ENCODE results near the gene XPR1. TPM values are rescaled to one million over a fixed set of nuclear protein-coding genes. Genes with fewer than 3 reads are reported as not detected.

XPR1 gene
- total RNA-seq, 4 donors from 2014 or later: 29.4 to 42.2 (median 33.7) TPM

DNA sequence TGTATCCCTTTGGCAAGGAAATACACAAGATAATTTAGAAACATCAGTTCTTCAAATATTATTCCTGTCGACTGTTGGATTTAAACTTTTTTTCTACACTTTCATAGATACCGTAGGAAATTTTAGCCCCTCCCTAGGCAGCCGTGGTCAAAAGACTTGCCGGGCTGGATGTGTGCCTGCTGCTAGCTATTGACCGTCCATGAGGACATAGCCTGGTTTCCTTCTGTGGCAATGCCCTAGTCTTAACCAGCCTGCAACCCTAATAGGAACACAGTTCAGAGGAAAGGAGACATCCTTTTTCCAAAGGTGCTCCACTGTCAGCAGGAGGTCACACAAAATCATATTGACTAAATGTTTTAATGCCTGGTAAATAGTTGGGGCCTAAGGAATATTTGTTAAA lies 260.4 kb downstream of the XPR1 start:
- WGBS, 2 donors: 85 to 94% methylated on average over 5 of the region's 5 CpGs
- H3K4me1 ChIP-seq: no peaks in the 10 kb centered on the region
- no peak for DNase-seq
- no peak overlapping the region for H3K4me3 ChIP-seq (replicated peaks in 1 of 3)
- H3K27me3 ChIP-seq: no peaks in the 10 kb centered on the region
- no peaks in the 10 kb centered on the region for H3K9me3 ChIP-seq
- TF ChIP-seq, protein P1, sequence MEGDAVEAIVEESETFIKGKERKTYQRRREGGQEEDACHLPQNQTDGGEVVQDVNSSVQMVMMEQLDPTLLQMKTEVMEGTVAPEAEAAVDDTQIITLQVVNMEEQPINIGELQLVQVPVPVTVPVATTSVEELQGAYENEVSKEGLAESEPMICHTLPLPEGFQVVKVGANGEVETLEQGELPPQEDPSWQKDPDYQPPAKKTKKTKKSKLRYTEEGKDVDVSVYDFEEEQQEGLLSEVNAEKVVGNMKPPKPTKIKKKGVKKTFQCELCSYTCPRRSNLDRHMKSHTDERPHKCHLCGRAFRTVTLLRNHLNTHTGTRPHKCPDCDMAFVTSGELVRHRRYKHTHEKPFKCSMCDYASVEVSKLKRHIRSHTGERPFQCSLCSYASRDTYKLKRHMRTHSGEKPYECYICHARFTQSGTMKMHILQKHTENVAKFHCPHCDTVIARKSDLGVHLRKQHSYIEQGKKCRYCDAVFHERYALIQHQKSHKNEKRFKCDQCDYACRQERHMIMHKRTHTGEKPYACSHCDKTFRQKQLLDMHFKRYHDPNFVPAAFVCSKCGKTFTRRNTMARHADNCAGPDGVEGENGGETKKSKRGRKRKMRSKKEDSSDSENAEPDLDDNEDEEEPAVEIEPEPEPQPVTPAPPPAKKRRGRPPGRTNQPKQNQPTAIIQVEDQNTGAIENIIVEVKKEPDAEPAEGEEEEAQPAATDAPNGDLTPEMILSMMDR (IDR thresholded peaks at IDR 0.05): no peak
- no peak for TF ChIP-seq POLR2A (IDR thresholded peaks at IDR 0.05)
- no peaks in the 10 kb centered on the region for H3K36me3 ChIP-seq
- intact Hi-C loops (cut with DNase I): no loop called here
- no peak overlapping the region for H3K27ac ChIP-seq

DNA sequence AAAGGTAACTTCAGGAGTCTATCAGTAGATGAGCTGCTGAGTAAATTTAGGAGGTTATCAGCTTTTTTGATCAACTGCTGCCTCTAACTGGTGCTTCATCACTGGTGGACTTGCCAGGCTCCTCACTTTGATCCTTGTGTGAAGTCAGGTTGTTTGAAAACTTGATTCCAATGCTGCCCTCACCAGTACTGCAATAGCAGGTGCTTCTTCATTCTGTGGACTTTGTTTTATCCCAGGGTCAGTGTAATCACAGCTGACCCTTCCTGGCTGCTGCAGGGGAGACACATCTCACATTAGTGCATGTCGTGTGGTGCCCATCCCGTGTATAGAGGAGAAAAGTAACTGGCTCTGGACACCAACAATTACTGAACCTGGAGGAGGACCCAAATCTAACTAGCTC lies 260.9 kb downstream of the XPR1 start:
- 98 to 100% methylated on average over 2 of the region's 2 CpGs for WGBS, 2 donors
- intact Hi-C loops (cut with DNase I): no loop called here
- no peaks in the 10 kb centered on the region for H3K9me3 ChIP-seq
- no peak overlapping the region for H3K27ac ChIP-seq
- DNase-seq: no peak
- H3K4me3 ChIP-seq (replicated peaks in 1 of 3): no peak overlapping the region
- H3K4me1 ChIP-seq: no peaks in the 10 kb centered on the region
- no peaks in the 10 kb centered on the region for H3K36me3 ChIP-seq
- TF ChIP-seq, protein P1 (IDR thresholded peaks at IDR 0.05): no peak
- TF ChIP-seq POLR2A (IDR thresholded peaks at IDR 0.05): no peak
- H3K27me3 ChIP-seq: no peaks in the 10 kb centered on the region

DNA sequence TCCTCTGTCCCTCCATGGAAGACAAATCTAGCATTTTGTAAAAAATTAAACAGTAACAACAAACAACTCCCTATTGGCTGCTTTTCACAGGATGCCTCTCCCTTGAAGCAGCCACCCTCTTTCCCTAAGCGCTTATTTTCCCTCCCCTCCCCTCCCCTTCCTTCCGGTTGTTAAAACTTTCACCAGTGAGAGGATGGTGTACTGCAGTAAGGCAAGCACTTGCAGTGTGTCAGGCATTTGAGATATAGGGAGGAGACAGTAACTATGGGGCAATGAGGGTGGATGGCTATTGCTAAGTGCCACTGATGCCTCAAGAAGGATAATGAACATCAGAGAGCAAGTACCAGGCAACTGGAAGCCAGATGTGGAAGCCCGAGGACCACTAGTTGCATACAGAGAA lies 261.8 kb downstream of the XPR1 start:
- no peak overlapping the region for H3K4me3 ChIP-seq (replicated peaks in 1 of 3)
- no peaks in the 10 kb centered on the region for H3K27me3 ChIP-seq
- TF ChIP-seq POLR2A (IDR thresholded peaks at IDR 0.05): no peak
- TF ChIP-seq, protein P1 (IDR thresholded peaks at IDR 0.05): no peak
- no peak for DNase-seq
- intact Hi-C loops (cut with DNase I): no loop called here
- H3K4me1 ChIP-seq: no peaks in the 10 kb centered on the region
- WGBS, 2 donors: 71 to 78% methylated on average over 3 of the region's 3 CpGs
- H3K9me3 ChIP-seq: no peaks in the 10 kb centered on the region
- no peaks in the 10 kb centered on the region for H3K36me3 ChIP-seq
- H3K27ac ChIP-seq: no peak overlapping the region

DNA sequence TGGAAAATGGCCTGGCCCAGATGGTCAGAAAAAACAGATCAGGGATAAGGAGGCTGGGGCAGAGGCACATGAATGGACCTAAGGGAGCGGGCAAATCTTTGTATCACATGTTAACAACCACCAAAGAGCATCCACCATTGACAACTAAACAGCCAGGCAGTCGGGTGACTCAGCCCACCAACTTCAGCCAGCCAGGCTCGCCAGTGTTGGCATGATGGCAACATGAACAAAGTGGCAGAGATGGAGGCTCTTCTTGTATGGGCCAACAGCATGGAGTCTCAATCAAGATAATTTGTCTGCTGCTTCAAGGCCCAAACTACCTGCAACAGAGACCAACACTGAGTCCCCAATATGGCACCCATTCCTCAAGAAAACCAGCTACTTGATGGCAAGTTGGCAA lies 264.3 kb downstream of the XPR1 start:
- intact Hi-C loops (cut with DNase I): no loop called here
- no peak for TF ChIP-seq POLR2A (IDR thresholded peaks at IDR 0.05)
- TF ChIP-seq, protein P1 (IDR thresholded peaks at IDR 0.05): no peak
- Histone ChIP-seq H3K4me1 (no peaks in the 10 kb centered on the region), H3K9me3 (no peaks in the 10 kb centered on the region), H3K27me3 (no peaks in the 10 kb centered on the region), H3K36me3 (no peaks in the 10 kb centered on the region), H3K4me3 (replicated peaks in 1 of 3) (no peak overlapping the region), H3K27ac (no peak overlapping the region)
- 95 to 97% methylated on average over 2 to 3 of the region's 3 CpGs for WGBS, 2 donors
- DNase-seq: no peak

DNA sequence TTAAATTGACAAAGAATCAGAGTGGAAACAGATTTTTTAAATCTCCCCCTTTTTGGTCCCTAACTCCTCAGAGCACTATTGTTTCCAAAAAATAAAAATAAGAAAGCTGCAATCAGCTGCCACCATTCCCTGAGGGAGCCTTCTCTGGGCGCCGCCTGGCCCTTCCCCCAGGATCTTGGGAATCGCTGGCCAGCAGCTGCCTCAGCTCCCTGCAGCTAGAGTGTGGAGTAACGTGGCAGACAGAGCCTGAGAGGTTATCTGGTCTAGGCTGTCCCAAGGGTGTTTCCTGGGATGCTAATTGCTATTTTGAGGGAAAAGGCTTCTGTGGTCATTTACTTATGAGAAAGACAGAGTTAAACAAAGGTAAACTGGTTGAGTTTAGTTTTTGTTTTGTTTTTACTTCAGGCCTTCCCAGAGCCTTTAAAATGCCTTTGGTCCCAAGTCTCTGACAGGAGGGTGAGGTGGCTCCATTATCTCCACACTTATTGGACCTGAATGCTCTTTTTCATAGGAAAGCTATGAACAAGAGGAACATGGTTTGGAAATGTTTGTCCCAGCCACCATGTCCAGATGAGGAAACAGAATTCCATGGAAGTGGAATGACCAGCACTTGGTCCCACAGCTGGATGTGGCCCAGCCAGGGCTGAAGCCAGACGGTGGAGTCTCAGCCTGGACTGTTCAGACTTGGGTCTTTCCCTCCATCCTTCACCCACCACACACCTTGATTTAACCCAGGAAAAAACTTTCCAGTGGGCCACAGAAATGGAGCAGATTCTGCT lies 266.8 kb downstream of the XPR1 start:
- TF ChIP-seq, protein P1 (IDR thresholded peaks at IDR 0.05): no peak
- TF ChIP-seq POLR2A (IDR thresholded peaks at IDR 0.05): no peak
- intact Hi-C loops (cut with DNase I): no loop called here
- H3K36me3 ChIP-seq: no peaks in the 10 kb centered on the region
- no peaks in the 10 kb centered on the region for H3K9me3 ChIP-seq
- no peak for DNase-seq
- no peak overlapping the region for H3K27ac ChIP-seq
- 54 to 71% methylated on average over 5 of the region's 5 CpGs for WGBS, 2 donors
- H3K4me1 ChIP-seq: no peaks in the 10 kb centered on the region
- H3K27me3 ChIP-seq: no peaks in the 10 kb centered on the region
- no peak overlapping the region for H3K4me3 ChIP-seq (replicated peaks in 1 of 3)
